Activated T-helper 1 cell treated with anti-CD3 and anti-CD28 coated beads, Interleukin-2, amount 50 U/mL, for 16 hours (primary cell): ENCODE results near the gene FUS.

Experiments
- DNase-seq, 2 donors: peaks; one replicate each; pipeline ENCODE4 v3.0.0-alpha.2; 2020; ENCODE audit warnings: low read depth in 1 of 2, low spot score in 1 of 2

The FUS gene

DNA sequence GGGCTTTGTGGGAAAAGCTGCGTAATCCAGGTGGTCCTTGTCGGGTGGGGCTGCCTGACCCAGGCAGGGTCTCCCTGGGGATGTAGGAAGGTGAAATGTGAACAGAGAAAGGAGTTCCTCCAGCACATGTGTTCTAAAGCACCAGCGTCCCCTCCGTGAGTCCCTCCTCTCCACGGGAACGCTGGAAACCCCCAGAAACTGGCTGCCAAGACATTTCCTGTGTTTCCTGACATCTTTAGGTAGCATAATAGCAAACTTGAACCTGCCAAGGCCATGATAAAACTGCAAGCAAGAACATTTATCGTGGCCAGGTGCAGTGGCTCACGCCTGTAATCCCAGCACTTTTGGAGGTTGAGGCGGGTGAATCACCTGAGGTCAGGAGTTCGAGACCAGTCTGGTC, 49.6 kb downstream of the FUS start:
- DNase-seq: no peak

DNA sequence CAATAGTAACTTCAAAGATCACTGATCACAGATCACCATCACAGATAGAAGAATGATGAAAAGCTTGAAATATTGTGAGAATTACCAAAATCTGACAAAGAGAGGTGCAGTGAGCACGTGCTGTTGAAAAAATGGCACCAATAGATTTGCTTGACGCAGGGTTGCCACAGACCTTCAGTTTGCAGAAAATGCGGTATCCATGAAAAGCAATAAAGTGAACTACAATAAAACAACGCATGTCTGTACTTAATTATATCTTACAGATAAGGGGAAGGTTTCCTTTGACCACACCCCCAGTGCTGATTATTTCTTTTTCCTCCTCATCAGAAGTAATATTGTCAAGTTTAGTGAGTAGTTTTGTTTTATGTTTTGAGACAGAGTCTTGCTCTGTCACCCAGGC, 58.1 kb downstream of the FUS start:
- DNase-seq: no peak
